ENCODE results near the gene MAP2K6.

The MAP2K6 gene

GRCh38 chr17:69438776-69439175 is 24.3 kb downstream of the MAP2K6 start:
- no peak overlapping the region for H3K4me3 Mint-ChIP-seq
- no peak overlapping the region for H3K27ac Mint-ChIP-seq
- H3K9me3 Mint-ChIP-seq: peaks cover 9% of the 10 kb centered on the region
- ATAC-seq: no peak
- no peaks in the 10 kb centered on the region for H3K27me3 Mint-ChIP-seq
- no peaks in the 10 kb centered on the region for H3K4me1 Mint-ChIP-seq
- H3K36me3 Mint-ChIP-seq: peaks cover 17% of the 10 kb centered on the region

GRCh38 chr17:69441179-69441578 is 26.7 kb downstream of the MAP2K6 start:
- Mint-ChIP-seq H3K4me3 (no peak overlapping the region), H3K27ac (no peak overlapping the region), H3K9me3 (peaks cover 9% of the 10 kb centered on the region), H3K4me1 (no peaks in the 10 kb centered on the region), H3K36me3 (peaks cover 17% of the 10 kb centered on the region), H3K27me3 (no peaks in the 10 kb centered on the region)
- ATAC-seq: no peak

GRCh38 chr17:69443138-69443537 is 28.6 kb downstream of the MAP2K6 start:
- Mint-ChIP-seq H3K27me3 (no peaks in the 10 kb centered on the region), H3K4me3 (no peak overlapping the region), H3K36me3 (peaks cover 17% of the 10 kb centered on the region), H3K9me3 (peaks cover 9% of the 10 kb centered on the region), H3K27ac (no peak overlapping the region), H3K4me1 (no peaks in the 10 kb centered on the region)
- no peak for ATAC-seq

- no peak overlapping the region for H3K4me3 Mint-ChIP-seq
- peaks cover 17% of the 10 kb centered on the region for H3K36me3 Mint-ChIP-seq
- no peak overlapping the region for H3K27ac Mint-ChIP-seq
- peaks cover 9% of the 10 kb centered on the region for H3K9me3 Mint-ChIP-seq
- no peaks in the 10 kb centered on the region for H3K27me3 Mint-ChIP-seq
- peaks cover 8% of the 10 kb centered on the region for H3K4me1 Mint-ChIP-seq
- ATAC-seq: no peak
Observed at GRCh38 chr17:69444023-69444422, 29.5 kb downstream of the MAP2K6 start.

GRCh38 chr17:69445132-69445531 is 30.6 kb downstream of the MAP2K6 start:
- H3K4me1 Mint-ChIP-seq: peaks cover 8% of the 10 kb centered on the region
- H3K4me3 Mint-ChIP-seq: no peak overlapping the region
- no peak for ATAC-seq
- H3K27me3 Mint-ChIP-seq: no peaks in the 10 kb centered on the region
- peaks cover 7% of the 10 kb centered on the region for H3K36me3 Mint-ChIP-seq
- H3K27ac Mint-ChIP-seq: no peak overlapping the region
- peaks cover 3% of the 10 kb centered on the region for H3K9me3 Mint-ChIP-seq

- no peaks in the 10 kb centered on the region for H3K27me3 Mint-ChIP-seq
Observed at GRCh38 chr17:69447726-69448125, 33.2 kb downstream of the MAP2K6 start.

GRCh38 chr17:69448431-69449102 is 34.1 kb downstream of the MAP2K6 start:
- peaks cover 31% of the 10 kb centered on the region for H3K4me1 Mint-ChIP-seq

More at GRCh38 chr17:69447726-69448125, 33.2 kb downstream of the MAP2K6 start:
- H3K27ac Mint-ChIP-seq: no peak overlapping the region
- H3K9me3 Mint-ChIP-seq: no peaks in the 10 kb centered on the region
- H3K36me3 Mint-ChIP-seq: no peaks in the 10 kb centered on the region
- H3K4me3 Mint-ChIP-seq: no peak overlapping the region
- peaks cover 31% of the 10 kb centered on the region for H3K4me1 Mint-ChIP-seq
- no peak for ATAC-seq

GRCh38 chr17:69450131-69450530 is 35.6 kb downstream of the MAP2K6 start:
- Mint-ChIP-seq H3K4me3 (no peak overlapping the region), H3K36me3 (no peaks in the 10 kb centered on the region), H3K27ac (peak overlapping the region; percentile 77), H3K9me3 (no peaks in the 10 kb centered on the region), H3K4me1 (peaks cover 31% of the 10 kb centered on the region), H3K27me3 (no peaks in the 10 kb centered on the region)
- ATAC-seq: no peak

More at GRCh38 chr17:69448431-69449102, 34.1 kb downstream of the MAP2K6 start:
- no peaks in the 10 kb centered on the region for H3K9me3 Mint-ChIP-seq
- no peak overlapping the region for H3K27ac Mint-ChIP-seq
- H3K36me3 Mint-ChIP-seq: no peaks in the 10 kb centered on the region
- no peak for ATAC-seq
- no peak overlapping the region for H3K4me3 Mint-ChIP-seq
- H3K27me3 Mint-ChIP-seq: no peaks in the 10 kb centered on the region

GRCh38 chr17:69450918-69451317 is 36.4 kb downstream of the MAP2K6 start:
- Mint-ChIP-seq H3K27ac (peak overlapping the region; percentile 77), H3K4me1 (peaks cover 31% of the 10 kb centered on the region), H3K36me3 (no peaks in the 10 kb centered on the region), H3K9me3 (no peaks in the 10 kb centered on the region), H3K27me3 (no peaks in the 10 kb centered on the region), H3K4me3 (no peak overlapping the region)
- ATAC-seq: no peak

- Mint-ChIP-seq H3K4me3 (peak overlapping the region; percentile 22), H3K27me3 (no peaks in the 10 kb centered on the region), H3K27ac (peak overlapping the region; percentile 77), H3K36me3 (no peaks in the 10 kb centered on the region), H3K9me3 (no peaks in the 10 kb centered on the region), H3K4me1 (peaks cover 34% of the 10 kb centered on the region)
- ATAC-seq: peak; percentile 64
Observed at GRCh38 chr17:69451416-69452394, 37.2 kb downstream of the MAP2K6 start.

GRCh38 chr17:69452664-69453260 is 38.3 kb downstream of the MAP2K6 start:
- no peaks in the 10 kb centered on the region for H3K36me3 Mint-ChIP-seq
- no peak overlapping the region for H3K27ac Mint-ChIP-seq
- H3K4me1 Mint-ChIP-seq: peaks cover 44% of the 10 kb centered on the region

GRCh38 chr17:69454051-69454450 is 39.6 kb downstream of the MAP2K6 start:
- no peaks in the 10 kb centered on the region for H3K27me3 Mint-ChIP-seq
- no peak overlapping the region for H3K4me3 Mint-ChIP-seq
- peaks cover 36% of the 10 kb centered on the region for H3K4me1 Mint-ChIP-seq
- H3K9me3 Mint-ChIP-seq: no peaks in the 10 kb centered on the region
- ATAC-seq: no peak
- H3K36me3 Mint-ChIP-seq: no peaks in the 10 kb centered on the region
- no peak overlapping the region for H3K27ac Mint-ChIP-seq

More at GRCh38 chr17:69452664-69453260, 38.3 kb downstream of the MAP2K6 start:
- Mint-ChIP-seq H3K9me3 (no peaks in the 10 kb centered on the region), H3K4me3 (no peak overlapping the region), H3K27me3 (no peaks in the 10 kb centered on the region)
- no peak for ATAC-seq

GRCh38 chr17:69455040-69455439 is 40.5 kb downstream of the MAP2K6 start:
- H3K27ac Mint-ChIP-seq: no peak overlapping the region
- no peaks in the 10 kb centered on the region for H3K36me3 Mint-ChIP-seq
- no peaks in the 10 kb centered on the region for H3K9me3 Mint-ChIP-seq
- ATAC-seq: no peak
- peaks cover 36% of the 10 kb centered on the region for H3K4me1 Mint-ChIP-seq
- H3K27me3 Mint-ChIP-seq: no peaks in the 10 kb centered on the region
- H3K4me3 Mint-ChIP-seq: no peak overlapping the region

GRCh38 chr17:69457603-69458002 is 43.1 kb downstream of the MAP2K6 start:
- Mint-ChIP-seq H3K27ac (no peak overlapping the region), H3K27me3 (no peaks in the 10 kb centered on the region), H3K4me1 (peaks cover 13% of the 10 kb centered on the region), H3K9me3 (no peaks in the 10 kb centered on the region), H3K4me3 (no peak overlapping the region), H3K36me3 (no peaks in the 10 kb centered on the region)
- no peak for ATAC-seq
